Stimulated activated memory B cell treated with anti-CD40 and anti-IgM and Interleukin-4, amounts not matched to agents 10 μg/mL and 1 μg/mL and 100 μg/mL, for 72 hours (primary cell): ENCODE data around the gene C17orf58.

Experiments used
- ATAC-seq: fragments of 150-1000 bp; cut with Tn5 transposase; 2 replicates; pipeline ENCODE4 v1.10.0; 2021
- H3K27ac Mint-ChIP-seq: one replicate; pipeline ENCODE4 v1.8.0; 2022; ENCODE audit warnings: mild to moderate bottlenecking, mixed read lengths
- H3K27me3 Mint-ChIP-seq: one replicate; pipeline ENCODE4 v1.8.0; 2022; ENCODE audit warnings: mixed read lengths
- H3K36me3 Mint-ChIP-seq: one replicate; pipeline ENCODE4 v1.8.0; 2022; ENCODE audit warnings: mixed read lengths
- H3K4me1 Mint-ChIP-seq: one replicate; pipeline ENCODE4 v1.8.0; 2022; ENCODE audit warnings: mixed read lengths
- H3K4me3 Mint-ChIP-seq: one replicate; pipeline ENCODE4 v1.8.0; 2022; ENCODE audit warnings: mild to moderate bottlenecking, moderate library complexity, mixed read lengths
- H3K9me3 Mint-ChIP-seq: one replicate; pipeline ENCODE4 v1.8.0; 2022; ENCODE audit warnings: mixed read lengths

Gene C17orf58

DNA sequence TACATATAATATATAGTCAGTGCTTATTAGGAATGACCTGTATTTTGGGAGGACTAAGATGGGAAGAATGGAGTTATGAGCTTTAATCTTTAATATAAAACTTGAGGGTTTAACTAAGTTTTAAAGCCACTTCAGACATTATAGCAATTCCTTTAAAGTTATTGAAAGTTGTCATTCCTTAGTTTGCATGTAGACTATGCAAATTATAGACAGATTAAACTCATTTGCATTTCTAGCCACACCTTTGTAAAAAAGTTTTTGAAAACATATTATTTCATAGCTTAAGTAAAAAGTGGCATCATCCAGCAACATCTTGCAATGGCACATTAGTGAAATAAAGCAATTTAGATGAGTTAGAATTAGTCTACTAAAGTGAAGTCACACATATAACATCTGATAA, 49.8 kb downstream of the C17orf58 start:
- no peak overlapping the region for H3K4me3 Mint-ChIP-seq
- H3K27me3 Mint-ChIP-seq, result no peaks in the 10 kb centered on the region
- H3K36me3 Mint-ChIP-seq, result peaks cover 63% of the 10 kb centered on the region
- H3K4me1 Mint-ChIP-seq, result no peaks in the 10 kb centered on the region
- H3K9me3 Mint-ChIP-seq, result no peaks in the 10 kb centered on the region
- no peak for ATAC-seq
- H3K27ac Mint-ChIP-seq, result no peak overlapping the region

DNA sequence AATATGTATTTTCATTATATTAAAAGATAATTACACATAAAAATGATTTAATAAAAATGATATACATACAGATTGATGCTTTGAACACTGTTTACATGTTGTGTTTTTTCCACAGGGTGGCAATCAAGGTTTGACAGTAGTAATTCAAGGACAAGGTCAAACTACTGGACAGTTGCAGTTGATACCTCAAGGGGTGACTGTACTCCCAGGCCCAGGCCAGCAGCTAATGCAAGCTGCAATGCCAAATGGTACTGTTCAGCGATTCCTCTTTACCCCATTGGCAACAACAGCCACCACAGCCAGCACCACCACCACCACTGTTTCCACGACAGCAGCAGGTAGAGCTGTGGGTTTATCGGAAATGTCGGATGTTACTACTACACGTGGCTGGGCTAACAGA, 52.2 kb downstream of the C17orf58 start:
- no peaks in the 10 kb centered on the region for H3K27me3 Mint-ChIP-seq
- ATAC-seq, result no peak
- no peaks in the 10 kb centered on the region for H3K4me1 Mint-ChIP-seq
- H3K9me3 Mint-ChIP-seq, result no peaks in the 10 kb centered on the region
- H3K27ac Mint-ChIP-seq, result no peak overlapping the region
- H3K36me3 Mint-ChIP-seq, result peaks cover 67% of the 10 kb centered on the region
- H3K4me3 Mint-ChIP-seq, result no peak overlapping the region

DNA sequence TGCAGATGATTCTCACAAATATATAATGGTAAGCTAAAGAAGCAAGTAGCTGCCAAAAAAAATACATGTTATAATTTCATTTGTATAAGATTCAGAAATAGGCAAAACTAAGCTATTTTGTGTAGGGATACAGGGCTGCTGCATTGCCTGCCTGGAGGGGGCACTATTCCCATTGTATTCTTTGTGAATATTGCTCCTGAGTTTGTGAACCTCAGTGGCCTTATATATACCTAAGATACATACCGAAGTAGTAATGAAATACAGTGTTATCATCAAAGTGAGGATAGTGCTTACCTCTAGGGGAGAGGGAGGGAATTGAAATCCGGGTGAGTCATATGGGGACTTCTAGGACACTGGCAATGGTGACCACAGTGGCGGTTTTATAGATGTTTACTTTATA, 53.5 kb downstream of the C17orf58 start:
- no peak overlapping the region for H3K27ac Mint-ChIP-seq
- ATAC-seq, result no peak
- H3K4me1 Mint-ChIP-seq, result no peaks in the 10 kb centered on the region
- H3K36me3 Mint-ChIP-seq, result peaks cover 67% of the 10 kb centered on the region
- no peak overlapping the region for H3K4me3 Mint-ChIP-seq
- H3K9me3 Mint-ChIP-seq, result no peaks in the 10 kb centered on the region
- no peaks in the 10 kb centered on the region for H3K27me3 Mint-ChIP-seq
